Hepatocyte (in vitro differentiated cells): ENCODE data around the gene TTBK2. TPM values are rescaled to one million over a fixed set of nuclear protein-coding genes. Genes with fewer than 3 reads are reported as not detected.

Experiments used
- DNase-seq: peaks from one replicate; pipeline ENCODE4 v3.0.0-alpha.2; 2016; ENCODE audit warnings: low spot score
- H2AFZ ChIP-seq: fragments of 200-600 bp; sonication (generic); 2 replicates; pipeline ENCODE4 v1.6.0; 2016; ENCODE audit warnings: antibody characterized with exemption, mild to moderate bottlenecking
- H3K27ac ChIP-seq: fragments of 200-600 bp; sonication (generic); 2 replicates; pipeline ENCODE4 v1.5.1; 2016; ENCODE audit warnings: mild to moderate bottlenecking
- H3K27me3 ChIP-seq: fragments of 200-600 bp; sonication (generic); 2 replicates; pipeline ENCODE4 v1.6.1; 2016
- H3K36me3 ChIP-seq: fragments of 200-600 bp; sonication (generic); replicated peaks from 2 replicates; pipeline ENCODE4 v1.5.1; 2016; ENCODE audit warnings: low read depth; ENCODE audit not compliant: insufficient read depth
- H3K4me1 ChIP-seq: fragments of 200-600 bp; sonication (generic); 2 replicates; pipeline ENCODE4 v1.5.1; 2016; ENCODE audit warnings: mild to moderate bottlenecking, moderate library complexity; ENCODE audit not compliant: insufficient read depth
- H3K4me2 ChIP-seq: fragments of 200-600 bp; sonication (generic); 2 replicates; pipeline ENCODE4 v1.6.0; 2016
- H3K4me3 ChIP-seq: fragments of 200-600 bp; sonication (generic); 2 replicates; pipeline ENCODE4 v1.5.1; 2016; ENCODE audit warnings: mild to moderate bottlenecking
- H3K79me2 ChIP-seq: fragments of 200-600 bp; sonication (generic); 2 replicates; pipeline ENCODE4 v1.6.0; 2017; ENCODE audit warnings: mild to moderate bottlenecking
- H3K9me2 ChIP-seq: fragments of 200-600 bp; sonication (generic); replicated peaks from 2 replicates; pipeline ENCODE4 v1.6.0; 2017; ENCODE audit warnings: mild to moderate bottlenecking; ENCODE audit not compliant: insufficient read depth
- H3K9me3 ChIP-seq: fragments of 200-600 bp; sonication (generic); 2 replicates; pipeline ENCODE4 v1.5.1; 2016; ENCODE audit warnings: low read depth, mild to moderate bottlenecking
- H4K20me1 ChIP-seq: fragments of 200-600 bp; sonication (generic); 2 replicates; pipeline ENCODE4 v1.6.0; 2016; ENCODE audit warnings: mild to moderate bottlenecking; ENCODE audit not compliant: insufficient read depth, poor library complexity, severe bottlenecking
- EZH2 ChIP-seq: fragments of 200-600 bp; sonication (generic); IDR thresholded peaks from 2 replicates; pipeline ENCODE4 v1.6.1; 2016; ENCODE audit warnings: antibody characterized with exemption, mild to moderate bottlenecking, borderline replicate concordance
- EZH2phosphoT487 ChIP-seq: fragments of 200-600 bp; sonication (generic); IDR thresholded peaks from one replicate; pipeline ENCODE4 v1.6.1; 2018; ENCODE audit warnings: antibody characterized with exemption, mild to moderate bottlenecking, low read depth, moderate library complexity; ENCODE audit not compliant: unreplicated experiment, severe bottlenecking
- WGBS: methylation state at CpG from one replicate; pipeline ENCODE4 v1.1.6; 2016; ENCODE audit warnings: low lambda C conversion rate; ENCODE audit errors: missing lambda C conversion rate; 5-methylcytosine and 5-hydroxymethylcytosine counted together
- polyA plus RNA-seq: library from polyadenylated mRNA; unstranded; fragments of >200 nt; fragmentation: Nextera tagmentation; extraction: Ambion mirVana; gene quantifications from 2 replicates; pipeline ENCODE4 v1.2.1, GENCODE V29; 2016
- total RNA-seq: library from RNA; depleted of rRNA; stranded (reverse); fragments of >200 nt; gene quantifications from 2 replicates; pipeline ENCODE4 v1.2.3, GENCODE V29; 2014
- TF ChIP-seq, protein P1 (sequence below): fragments of 200-600 bp; sonication (generic); IDR thresholded peaks from 2 replicates; pipeline ENCODE4 v1.5.1; 2016; ENCODE audit warnings: antibody characterized with exemption, mild to moderate bottlenecking; ENCODE audit not compliant: poor library complexity

The TTBK2 gene
- total and polyA plus RNA-seq, 2 experiments from 2014 or later: 3.8 to 8.5 TPM

- TF ChIP-seq EZH2phosphoT487: no peak
- no peak for TF ChIP-seq EZH2
- TF ChIP-seq, protein P1, sequence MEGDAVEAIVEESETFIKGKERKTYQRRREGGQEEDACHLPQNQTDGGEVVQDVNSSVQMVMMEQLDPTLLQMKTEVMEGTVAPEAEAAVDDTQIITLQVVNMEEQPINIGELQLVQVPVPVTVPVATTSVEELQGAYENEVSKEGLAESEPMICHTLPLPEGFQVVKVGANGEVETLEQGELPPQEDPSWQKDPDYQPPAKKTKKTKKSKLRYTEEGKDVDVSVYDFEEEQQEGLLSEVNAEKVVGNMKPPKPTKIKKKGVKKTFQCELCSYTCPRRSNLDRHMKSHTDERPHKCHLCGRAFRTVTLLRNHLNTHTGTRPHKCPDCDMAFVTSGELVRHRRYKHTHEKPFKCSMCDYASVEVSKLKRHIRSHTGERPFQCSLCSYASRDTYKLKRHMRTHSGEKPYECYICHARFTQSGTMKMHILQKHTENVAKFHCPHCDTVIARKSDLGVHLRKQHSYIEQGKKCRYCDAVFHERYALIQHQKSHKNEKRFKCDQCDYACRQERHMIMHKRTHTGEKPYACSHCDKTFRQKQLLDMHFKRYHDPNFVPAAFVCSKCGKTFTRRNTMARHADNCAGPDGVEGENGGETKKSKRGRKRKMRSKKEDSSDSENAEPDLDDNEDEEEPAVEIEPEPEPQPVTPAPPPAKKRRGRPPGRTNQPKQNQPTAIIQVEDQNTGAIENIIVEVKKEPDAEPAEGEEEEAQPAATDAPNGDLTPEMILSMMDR: no peak
- WGBS: 80% methylated on average over 5 of the region's 5 CpGs
- peaks cover 64% of the 10 kb centered on the region for H3K79me2 ChIP-seq
- H3K36me3 ChIP-seq: no peaks in the 10 kb centered on the region
- H3K4me1 ChIP-seq: peaks cover 11% of the 10 kb centered on the region
- H3K27me3 ChIP-seq: no peaks in the 10 kb centered on the region
- no peak overlapping the region for H3K27ac ChIP-seq
- no peaks in the 10 kb centered on the region for H3K9me3 ChIP-seq
- H3K9me2 ChIP-seq: no peaks in the 10 kb centered on the region
- H4K20me1 ChIP-seq: peaks cover 4% of the 10 kb centered on the region
- H2AFZ ChIP-seq: no peak overlapping the region
- no peak for DNase-seq
- no peak overlapping the region for H3K4me3 ChIP-seq
- H3K4me2 ChIP-seq: no peak overlapping the region
Measured at GRCh38 chr15:42914728-42915497, 5.7 kb downstream of the TTBK2 start.

- no peaks in the 10 kb centered on the region for H3K9me3 ChIP-seq
- H3K36me3 ChIP-seq: no peaks in the 10 kb centered on the region
- H3K4me3 ChIP-seq: no peak overlapping the region
- no peaks in the 10 kb centered on the region for H3K27me3 ChIP-seq
- no peak for DNase-seq
- H3K4me1 ChIP-seq: no peaks in the 10 kb centered on the region
- H3K27ac ChIP-seq: no peak overlapping the region
- H3K79me2 ChIP-seq: peaks cover 57% of the 10 kb centered on the region
- H3K4me2 ChIP-seq: no peak overlapping the region
- no peaks in the 10 kb centered on the region for H3K9me2 ChIP-seq
- H2AFZ ChIP-seq: no peak overlapping the region
- no peaks in the 10 kb centered on the region for H4K20me1 ChIP-seq
- TF ChIP-seq EZH2phosphoT487 (no peak), EZH2 (no peak)
- TF ChIP-seq, protein P1: no peak
- WGBS: 95% methylated on average over 5 of the region's 5 CpGs
Measured at GRCh38 chr15:42911058-42911592, 9.5 kb downstream of the TTBK2 start.

- 75% methylated on average over 2 of the region's 2 CpGs for WGBS
- no peaks in the 10 kb centered on the region for H3K27me3 ChIP-seq
- no peak overlapping the region for H3K27ac ChIP-seq
- no peak overlapping the region for H3K4me3 ChIP-seq
- DNase-seq: no peak
- H3K9me3 ChIP-seq: no peaks in the 10 kb centered on the region
- no peaks in the 10 kb centered on the region for H4K20me1 ChIP-seq
- TF ChIP-seq, protein P1: no peak
- no peak for TF ChIP-seq EZH2phosphoT487
- TF ChIP-seq EZH2: no peak
- no peaks in the 10 kb centered on the region for H3K36me3 ChIP-seq
- no peak overlapping the region for H3K4me2 ChIP-seq
- H3K79me2 ChIP-seq: peaks cover 67% of the 10 kb centered on the region
- H2AFZ ChIP-seq: no peak overlapping the region
- H3K9me2 ChIP-seq: no peaks in the 10 kb centered on the region
- no peaks in the 10 kb centered on the region for H3K4me1 ChIP-seq
Measured at GRCh38 chr15:42908538-42908937, 12.0 kb downstream of the TTBK2 start.
